SHP77 (cell line): ENCODE data around the gene TJAP1.
"Not testable (repeated sequence)": the region's sequence is repeated elsewhere in the genome, so short reads cannot be mapped to it uniquely, and the experiment has no call there.

ENCODE experiments used
- DNase-seq, 2 experiments: peaks; one replicate each; lab custom pipeline; 2025; lab: John Stamatoyannopoulos, UW

TJAP1 gene

GRCh38 chr6:43506171-43506570 is 28.8 kb downstream of the TJAP1 start:
- DNase-seq = no peak

GRCh38 chr6:43506667-43507471 is 29.5 kb downstream of the TJAP1 start:
- DNase-seq = peak; percentile 42 to 70

- no peak for DNase-seq
These were observed 31.2 kb downstream of the TJAP1 start for GRCh38 chr6:43508481-43509141.

- no peak for DNase-seq
These were observed 32.0 kb downstream of the TJAP1 start for GRCh38 chr6:43509142-43509983.

GRCh38 chr6:43509984-43510826 is 32.8 kb downstream of the TJAP1 start, which contains the start of gene LRRC73:
Gene LRRC73, minus strand, starts transcription at chr6:43510346. Its CDS starts 561 bp downstream, at chr6:43509785.
- peak; percentile 51 to 79 for DNase-seq

- DNase-seq = no peak
These were observed 33.4 kb downstream of the TJAP1 start for GRCh38 chr6:43510827-43511163.

- DNase-seq = no peak
These were observed 34.5 kb downstream of the TJAP1 start for GRCh38 chr6:43511824-43512415.

- no peak for DNase-seq
These were observed 38.4 kb downstream of the TJAP1 start for GRCh38 chr6:43515808-43516207.

GRCh38 chr6:43516367-43516696 is 39.0 kb downstream of the TJAP1 start:
- DNase-seq = no peak

- DNase-seq = peak; percentile 96 to 97
These were observed 39.5 kb downstream of the TJAP1 start, which contains the start of the genes POLR1C and YIPF3 for GRCh38 chr6:43516697-43517504. Gene POLR1C, plus strand, starts transcription at chr6:43517089. Its CDS starts 21 bp downstream, at chr6:43517110. Gene YIPF3, minus strand, starts transcription at chr6:43516926. Its CDS starts 119 bp downstream, at chr6:43516807.

GRCh38 chr6:43517505-43518357 is 40.4 kb downstream of the TJAP1 start:
- no peak for DNase-seq

GRCh38 chr6:43520097-43520496 is 42.7 kb downstream of the TJAP1 start:
- DNase-seq = no peak

- no peak for DNase-seq
These were observed 44.5 kb downstream of the TJAP1 start for GRCh38 chr6:43521836-43522235.

GRCh38 chr6:43522547-43523261 is 45.3 kb downstream of the TJAP1 start:
- DNase-seq = no peak

GRCh38 chr6:43523284-43523683 is 45.9 kb downstream of the TJAP1 start:
- no peak for DNase-seq

- no peak for DNase-seq
These were observed 47.2 kb downstream of the TJAP1 start for GRCh38 chr6:43524483-43524961.

- no peak for DNase-seq
These were observed 54.8 kb downstream of the TJAP1 start for GRCh38 chr6:43532201-43532600.

GRCh38 chr6:43538986-43539385 is 61.6 kb downstream of the TJAP1 start:
- DNase-seq = not testable (repeated sequence)
